Fibroblast of skin of abdomen (primary cell): ENCODE data around the gene POLD2.
A peak's percentile ranks its signal among the peaks of the same experiment; 100 is the strongest.

Experiments
- DNase-seq: peaks from one replicate; pipeline ENCODE4 v3.0.0-alpha.2; 2013

The POLD2 gene

DNA sequence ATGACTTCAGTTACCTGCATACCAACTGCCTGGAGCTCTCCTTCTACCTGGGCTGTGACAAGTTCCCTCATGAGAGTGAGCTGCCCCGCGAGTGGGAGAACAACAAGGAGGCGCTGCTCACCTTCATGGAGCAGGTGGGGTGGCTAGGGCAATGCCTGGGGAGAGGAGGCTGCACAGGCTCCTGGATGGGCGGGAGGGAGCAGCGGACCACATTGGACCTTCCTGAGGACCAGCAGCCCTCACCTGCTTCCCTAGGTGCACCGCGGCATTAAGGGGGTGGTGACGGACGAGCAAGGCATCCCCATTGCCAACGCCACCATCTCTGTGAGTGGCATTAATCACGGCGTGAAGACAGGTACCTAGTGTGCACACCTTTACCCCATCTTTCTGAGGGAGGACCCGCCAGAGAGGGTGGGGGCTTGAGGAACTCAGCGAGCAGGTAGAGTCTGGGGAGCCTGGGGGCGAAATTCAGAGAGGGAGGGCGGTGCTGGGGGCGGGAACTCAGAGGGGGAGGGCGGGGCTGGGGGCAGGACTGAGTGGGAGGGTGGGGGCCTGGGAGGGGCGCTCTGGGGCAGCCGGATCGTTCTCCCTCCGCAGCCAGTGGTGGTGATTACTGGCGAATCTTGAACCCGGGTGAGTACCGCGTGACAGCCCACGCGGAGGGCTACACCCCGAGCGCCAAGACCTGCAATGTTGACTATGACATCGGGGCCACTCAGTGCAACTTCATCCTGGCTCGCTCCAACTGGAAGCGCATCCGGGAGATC is 10.2 kb downstream of the POLD2 start:
- DNase-seq = no peak

DNA sequence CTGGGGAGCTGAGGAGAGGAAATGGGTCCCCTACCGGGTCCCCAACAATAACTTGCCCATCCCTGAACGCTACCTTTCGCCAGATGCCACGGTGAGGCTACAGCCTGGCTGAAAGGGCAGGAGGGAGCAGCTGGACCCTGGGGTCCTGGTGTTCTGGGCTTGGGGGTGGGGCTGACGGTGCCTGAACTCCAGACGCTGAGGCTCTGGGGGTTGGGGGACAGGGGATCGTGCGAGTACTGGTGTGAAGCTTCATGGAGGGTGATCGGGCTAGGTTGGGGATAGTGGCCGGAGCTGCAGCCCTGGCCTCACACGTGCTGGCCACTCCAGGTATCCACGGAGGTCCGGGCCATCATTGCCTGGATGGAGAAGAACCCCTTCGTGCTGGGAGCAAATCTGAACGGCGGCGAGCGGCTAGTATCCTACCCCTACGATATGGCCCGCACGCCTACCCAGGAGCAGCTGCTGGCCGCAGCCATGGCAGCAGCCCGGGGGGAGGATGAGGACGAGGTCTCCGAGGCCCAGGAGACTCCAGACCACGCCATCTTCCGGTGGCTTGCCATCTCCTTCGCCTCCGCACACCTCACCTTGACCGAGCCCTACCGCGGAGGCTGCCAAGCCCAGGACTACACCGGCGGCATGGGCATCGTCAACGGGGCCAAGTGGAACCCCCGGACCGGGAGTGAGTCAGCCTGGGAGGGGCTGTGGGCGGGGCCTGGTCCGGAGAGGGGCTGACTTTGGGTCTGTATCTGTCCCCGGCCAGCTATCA is 10.9 kb downstream of the POLD2 start:
- no peak for DNase-seq

DNA sequence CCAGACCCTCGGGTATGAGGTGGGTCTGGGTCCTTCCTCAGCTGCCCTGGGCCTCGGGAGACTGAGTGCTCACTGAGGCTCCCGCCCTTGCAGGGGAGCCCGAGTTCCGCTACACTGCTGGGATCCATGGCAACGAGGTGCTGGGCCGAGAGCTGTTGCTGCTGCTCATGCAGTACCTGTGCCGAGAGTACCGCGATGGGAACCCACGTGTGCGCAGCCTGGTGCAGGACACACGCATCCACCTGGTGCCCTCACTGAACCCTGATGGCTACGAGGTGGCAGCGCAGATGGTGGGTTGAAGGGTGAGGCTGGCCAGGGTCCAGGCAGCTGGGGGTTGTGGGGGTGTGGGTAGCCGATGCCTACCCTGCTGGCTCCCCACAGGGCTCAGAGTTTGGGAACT is 11.6 kb downstream of the POLD2 start:
- DNase-seq = no peak

DNA sequence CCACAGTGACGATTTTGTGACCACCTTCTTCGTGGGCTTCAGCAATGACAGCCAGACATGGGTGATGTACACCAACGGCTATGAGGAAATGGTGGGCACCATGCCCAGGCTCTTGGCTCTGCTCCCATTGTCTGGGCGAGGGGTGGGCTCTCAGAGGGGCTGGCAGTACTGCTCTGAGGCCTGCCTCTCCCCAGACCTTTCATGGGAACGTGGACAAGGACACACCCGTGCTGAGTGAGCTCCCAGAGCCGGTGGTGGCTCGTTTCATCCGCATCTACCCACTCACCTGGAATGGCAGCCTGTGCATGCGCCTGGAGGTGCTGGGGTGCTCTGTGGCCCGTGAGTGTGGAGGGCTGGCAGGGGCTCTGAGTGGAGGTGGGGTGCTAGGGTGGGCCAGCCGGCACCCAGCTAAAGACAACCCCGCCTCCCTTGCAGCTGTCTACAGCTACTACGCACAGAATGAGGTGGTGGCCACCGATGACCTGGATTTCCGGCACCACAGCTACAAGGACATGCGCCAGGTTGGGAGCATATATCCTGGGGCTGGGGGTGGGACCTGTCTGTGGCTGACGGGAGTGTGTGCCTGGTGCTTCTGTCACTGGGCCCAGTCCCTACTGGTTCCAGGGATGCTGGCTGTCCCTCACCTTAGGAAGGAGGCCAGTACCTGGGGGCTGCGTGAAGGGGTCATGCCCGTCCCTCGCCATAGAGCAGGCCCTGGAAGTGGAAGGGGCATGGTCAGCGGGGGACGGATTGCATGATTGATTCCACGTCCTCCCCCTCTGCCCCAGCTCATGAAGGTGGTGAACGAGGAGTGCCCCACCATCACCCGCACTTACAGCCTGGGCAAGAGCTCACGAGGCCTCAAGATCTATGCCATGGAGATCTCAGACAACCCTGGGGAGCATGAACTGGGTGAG is 12.4 kb downstream of the POLD2 start:
- DNase-seq = no peak

DNA sequence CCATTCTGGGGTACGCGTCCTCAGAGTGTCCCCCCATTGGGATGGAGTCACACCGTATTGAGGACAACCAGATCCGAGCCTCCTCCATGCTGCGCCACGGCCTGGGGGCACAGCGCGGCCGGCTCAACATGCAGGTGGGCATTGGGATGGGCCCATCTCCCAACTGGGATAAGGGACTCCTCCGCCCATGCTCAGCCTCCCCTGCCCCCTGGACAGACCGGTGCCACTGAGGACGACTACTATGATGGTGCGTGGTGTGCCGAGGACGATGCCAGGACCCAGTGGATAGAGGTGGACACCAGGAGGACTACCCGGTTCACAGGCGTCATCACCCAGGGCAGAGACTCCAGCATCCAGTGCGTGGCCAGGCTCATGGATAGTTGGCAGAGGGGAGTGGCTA is 13.4 kb downstream of the POLD2 start:
- no peak for DNase-seq

DNA sequence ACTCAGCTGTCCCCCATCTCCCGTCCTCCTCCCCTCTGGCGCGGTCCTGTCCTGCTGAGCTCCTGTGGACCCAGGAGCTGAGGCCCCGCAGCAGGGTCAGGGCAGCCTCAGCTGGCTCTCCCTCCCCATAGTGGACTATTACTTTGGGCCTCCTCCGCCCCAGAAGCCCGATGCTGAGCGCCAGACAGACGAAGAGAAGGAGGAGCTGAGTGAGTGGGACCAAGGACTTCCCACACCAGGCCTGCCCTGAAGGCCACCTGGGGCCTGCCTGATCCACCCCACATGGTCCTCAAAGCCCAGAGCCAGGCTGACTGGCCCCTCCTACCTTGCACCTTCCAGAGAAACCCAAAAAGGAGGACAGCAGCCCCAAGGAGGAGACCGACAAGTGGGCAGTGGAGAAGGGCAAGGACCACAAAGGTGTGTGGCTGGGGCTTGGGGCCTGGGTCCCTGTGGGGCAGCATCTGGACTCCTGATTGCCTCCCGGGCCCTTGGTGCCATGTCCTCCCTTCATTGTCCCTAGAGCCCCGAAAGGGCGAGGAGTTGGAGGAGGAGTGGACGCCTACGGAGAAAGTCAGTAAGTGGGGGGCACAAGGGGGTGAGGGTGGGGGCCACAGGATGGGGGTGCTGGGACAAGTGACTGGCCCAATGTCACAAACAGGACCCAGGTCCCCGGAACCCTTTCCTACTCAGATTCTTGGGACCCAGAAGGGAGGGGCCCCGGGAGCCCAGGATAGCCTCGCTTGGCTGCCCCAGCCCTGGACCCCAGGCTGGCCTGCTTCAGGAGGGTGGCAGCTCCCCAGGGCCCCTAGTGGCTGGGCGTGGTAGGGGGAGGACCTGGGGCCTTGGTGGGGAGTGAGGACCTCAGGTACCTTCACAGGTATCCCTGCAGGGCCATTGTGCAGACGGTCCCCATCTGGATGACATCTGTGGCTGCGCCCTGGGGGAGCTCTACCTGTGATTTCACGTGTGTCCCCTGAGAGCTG is 14.3 kb downstream of the POLD2 start:
- no peak for DNase-seq

DNA sequence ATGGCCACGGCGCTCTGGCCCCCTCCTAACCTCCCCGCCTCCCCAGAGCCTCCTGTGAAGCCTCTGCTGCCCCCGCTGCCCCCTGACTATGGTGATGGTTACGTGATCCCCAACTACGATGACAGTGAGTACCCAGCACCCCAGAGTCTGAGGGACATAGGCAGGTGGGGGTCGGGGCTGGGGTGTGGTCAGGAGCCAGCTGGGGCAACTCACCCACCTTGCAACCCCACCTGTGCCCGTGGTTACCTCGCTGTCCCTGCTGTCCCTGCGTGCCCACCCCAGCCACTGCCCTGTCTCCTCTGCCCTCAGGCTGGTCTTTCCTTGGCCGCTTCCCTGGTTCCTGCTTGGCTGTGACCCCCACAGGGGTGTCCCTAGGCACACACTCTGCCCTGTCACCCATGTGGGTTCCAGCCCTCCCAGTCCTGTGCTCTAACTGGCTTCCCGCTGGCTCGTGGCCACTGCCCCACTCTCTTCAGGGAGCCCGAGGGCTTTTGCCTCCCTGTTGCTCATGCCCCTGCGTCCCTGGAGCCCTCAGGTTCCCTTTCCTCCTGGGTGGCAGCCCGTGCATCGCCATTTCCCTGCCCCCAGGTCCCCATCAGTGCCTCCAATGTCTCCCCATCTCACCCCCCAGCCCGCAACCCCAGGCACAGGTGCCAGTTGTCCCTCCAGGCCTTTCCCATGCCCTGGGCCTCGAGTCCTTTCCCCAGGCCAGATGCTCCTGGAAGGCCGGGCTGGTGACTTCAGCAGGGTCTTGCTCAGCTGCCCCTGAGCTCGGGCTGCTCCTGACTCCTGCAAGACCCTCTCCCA is 15.2 kb downstream of the POLD2 start:
- DNase-seq = no peak

DNA sequence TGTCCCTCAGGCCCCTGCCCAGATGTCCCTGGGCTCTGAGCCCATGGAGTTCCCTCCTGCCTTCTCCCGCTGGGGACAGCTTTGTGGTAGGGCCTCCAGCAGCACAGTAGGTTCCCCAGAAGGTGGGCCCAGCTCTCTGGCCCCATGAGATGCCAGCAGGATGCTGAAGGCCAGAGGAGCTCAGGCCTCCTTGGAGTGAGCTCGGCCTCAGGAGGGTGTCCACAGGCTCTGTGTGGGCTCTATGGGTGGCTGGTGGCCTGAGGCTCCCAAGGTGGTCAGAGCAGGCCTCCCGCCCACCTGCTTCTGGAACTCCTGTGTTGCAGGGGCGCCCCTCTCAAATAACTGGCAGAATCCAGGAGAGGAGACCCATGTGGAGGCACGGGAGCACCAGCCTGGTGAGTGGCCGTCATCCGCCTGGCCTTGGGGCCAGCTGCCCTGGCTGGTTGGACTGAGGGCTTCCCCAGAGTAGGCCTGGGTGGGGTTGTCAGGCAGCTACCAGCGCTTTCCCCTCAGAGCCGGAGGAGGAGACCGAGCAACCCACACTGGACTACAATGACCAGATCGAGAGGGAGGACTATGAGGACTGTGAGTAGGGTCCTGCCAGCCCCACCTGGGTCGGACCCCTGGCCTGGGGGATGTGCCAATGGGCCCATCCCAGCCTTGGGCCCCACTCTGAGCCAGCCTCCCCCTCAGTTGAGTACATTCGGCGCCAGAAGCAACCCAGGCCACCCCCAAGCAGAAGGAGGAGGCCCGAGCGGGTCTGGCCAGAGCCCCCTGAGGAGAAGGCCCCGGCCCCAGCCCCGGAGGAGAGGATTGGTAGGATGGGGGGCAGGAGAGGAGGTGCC is 16.0 kb downstream of the POLD2 start:
- no peak for DNase-seq

DNA sequence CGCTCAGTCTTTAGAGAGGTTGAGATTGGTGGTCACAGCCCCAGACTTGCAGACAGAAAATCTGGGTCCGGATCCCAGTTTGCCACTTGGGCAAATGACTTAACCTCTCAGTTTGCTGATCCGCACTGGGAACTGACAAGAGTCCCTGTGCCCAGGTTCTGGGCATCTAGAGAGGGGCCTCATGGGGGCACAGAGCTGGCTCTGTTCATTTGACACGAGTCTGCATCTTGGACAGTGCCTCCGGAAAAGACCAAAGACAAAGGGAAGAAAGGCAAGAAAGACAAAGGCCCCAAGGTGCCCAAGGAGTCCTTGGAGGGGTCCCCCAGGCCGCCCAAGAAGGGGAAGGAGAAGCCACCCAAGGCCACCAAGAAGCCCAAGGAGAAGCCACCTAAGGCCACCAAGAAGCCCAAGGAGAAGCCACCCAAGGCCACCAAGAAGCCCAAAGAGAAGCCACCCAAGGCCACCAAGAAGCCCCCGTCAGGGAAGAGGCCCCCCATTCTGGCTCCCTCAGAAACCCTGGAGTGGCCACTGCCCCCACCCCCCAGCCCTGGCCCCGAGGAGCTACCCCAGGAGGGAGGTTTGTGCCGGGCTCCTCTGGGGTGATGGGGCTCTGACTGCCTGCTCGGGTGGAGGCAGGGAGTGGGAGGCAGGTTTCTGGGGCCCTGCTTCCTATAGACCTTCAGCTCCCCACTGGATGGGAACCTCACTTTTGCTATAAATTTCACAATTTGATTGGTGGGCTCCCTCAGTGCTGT is 16.9 kb downstream of the POLD2 start:
- no peak for DNase-seq

DNA sequence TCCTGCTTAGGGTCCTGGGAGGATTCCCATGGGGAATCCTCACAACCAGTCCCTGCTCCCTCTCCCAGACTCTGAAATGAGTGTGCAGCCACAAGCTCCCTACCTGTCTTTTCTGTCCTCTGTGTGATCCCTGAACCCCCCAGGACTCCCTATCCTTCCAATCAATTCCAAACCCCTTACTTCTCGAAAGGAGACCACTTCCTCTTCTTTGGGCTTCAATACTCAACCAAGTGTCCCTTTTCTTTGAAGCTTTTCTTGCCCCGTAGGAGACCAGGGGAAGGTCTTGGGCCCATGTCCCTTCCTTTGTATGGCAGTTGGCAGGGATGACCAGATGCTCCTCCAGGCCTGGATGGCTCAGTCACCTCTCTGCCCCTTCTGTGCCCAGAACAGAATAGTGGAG is 17.5 kb downstream of the POLD2 start:
- no peak for DNase-seq

DNA sequence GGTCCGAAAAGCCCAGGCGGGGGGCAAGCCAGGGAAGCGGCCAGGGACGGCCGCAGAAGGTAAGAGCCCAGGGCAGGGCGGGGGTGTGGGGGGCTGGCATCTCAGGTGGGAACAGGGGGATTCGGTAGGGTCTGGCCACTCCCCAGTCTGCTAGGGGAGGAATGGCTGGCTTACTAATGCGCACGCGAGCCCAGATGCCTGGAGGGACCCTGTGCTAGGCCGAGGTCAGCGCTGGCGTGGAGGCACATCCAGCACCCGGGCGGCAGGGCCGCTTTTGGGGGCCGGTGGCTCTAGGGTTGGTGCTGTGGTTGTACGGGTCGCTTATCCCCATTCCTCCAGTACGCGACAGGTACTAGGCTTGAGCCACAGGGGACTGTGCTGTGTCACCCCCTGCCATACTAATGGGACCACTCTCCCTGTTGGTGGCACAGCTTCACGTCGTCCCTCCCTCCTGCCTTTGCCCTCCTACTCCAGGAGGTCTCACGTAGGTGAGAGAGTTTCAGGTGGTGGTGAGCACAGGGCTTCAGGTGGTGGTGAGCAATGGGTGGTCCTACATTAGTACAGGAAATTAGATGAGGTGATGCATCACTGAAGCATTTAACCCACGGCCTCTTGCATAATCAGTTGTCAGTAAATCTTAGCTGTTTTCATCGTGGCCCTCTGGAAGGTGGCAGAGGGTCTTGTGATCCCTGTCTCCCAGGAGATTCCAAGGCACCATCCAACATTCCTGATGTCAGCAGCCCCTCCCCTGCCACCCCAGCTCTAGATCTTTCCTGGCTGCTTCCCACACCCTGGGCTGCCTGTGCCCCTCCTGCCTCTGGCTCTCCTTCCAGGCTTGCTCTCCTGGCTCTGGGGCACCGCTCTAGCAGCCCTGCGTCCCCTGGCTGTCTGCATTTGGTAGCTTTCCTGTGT is 18.2 kb downstream of the POLD2 start:
- DNase-seq = peak; percentile 73

DNA sequence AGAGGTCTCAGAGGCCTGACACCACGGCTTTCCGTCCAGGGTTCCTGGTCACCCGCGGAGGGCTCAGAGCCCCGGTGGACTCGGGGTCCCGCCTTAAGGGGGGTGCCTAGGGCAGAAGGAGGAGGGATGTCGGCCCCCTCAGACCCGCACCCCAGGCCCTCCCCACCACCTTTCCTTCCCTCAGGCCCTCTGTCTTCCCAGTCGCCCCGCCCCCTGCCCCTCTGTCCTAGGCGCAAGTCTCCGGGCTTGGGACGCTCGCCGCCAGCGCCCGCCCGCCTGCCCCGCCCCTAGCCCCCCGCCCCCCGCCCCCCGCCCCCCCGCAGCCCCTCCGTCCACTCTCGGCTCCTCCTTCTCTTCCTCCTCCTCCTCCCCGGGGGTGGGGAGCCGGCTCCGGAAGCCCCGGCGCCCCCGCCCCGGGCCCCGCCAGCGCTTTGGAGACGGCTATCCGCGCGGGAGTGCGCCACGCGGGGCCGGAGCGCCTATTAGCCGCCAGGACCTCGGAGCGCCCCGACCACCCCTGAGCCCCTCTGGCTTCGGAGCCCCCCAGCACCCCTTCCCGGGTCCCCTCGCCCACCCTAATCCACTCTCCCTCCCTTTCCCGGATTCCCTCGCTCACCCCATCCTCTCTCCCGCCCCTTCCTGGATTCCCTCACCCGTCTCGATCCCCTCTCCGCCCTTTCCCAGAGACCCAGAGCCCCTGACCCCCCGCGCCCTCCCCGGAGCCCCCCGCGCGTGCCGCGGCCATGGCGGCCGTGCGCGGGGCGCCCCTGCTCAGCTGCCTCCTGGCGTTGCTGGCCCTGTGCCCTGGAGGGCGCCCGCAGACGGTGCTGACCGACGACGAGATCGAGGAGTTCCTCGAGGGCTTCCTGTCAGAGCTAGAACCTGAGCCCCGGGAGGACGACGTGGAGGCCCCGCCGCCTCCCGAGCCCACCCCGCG is 19.2 kb downstream of the POLD2 start, which contains the start of gene AEBP1:
AEBP1 (plus strand) TSS at position 423 of the 937 bp plus-strand sequence; CDS start at position 744, 321 bp downstream.
- peak; percentile 36 for DNase-seq

DNA sequence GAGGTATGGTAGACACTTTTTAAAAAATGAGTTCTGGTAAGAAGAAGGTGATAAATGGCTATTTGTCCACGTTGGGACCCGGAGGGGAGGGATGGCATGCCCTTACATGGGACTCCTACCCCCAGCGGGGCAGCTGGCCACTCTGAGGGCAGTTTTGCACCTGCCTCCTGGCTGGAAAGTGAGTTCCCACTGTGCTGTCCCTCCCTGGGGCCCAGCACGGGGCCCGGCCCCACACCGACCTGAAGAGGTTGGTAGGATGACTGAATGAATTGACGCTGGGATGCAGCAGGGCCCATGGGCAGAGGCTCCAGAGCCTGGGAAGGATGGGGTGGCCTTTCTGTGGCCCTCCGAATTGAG is 19.8 kb downstream of the POLD2 start:
- no peak for DNase-seq

DNA sequence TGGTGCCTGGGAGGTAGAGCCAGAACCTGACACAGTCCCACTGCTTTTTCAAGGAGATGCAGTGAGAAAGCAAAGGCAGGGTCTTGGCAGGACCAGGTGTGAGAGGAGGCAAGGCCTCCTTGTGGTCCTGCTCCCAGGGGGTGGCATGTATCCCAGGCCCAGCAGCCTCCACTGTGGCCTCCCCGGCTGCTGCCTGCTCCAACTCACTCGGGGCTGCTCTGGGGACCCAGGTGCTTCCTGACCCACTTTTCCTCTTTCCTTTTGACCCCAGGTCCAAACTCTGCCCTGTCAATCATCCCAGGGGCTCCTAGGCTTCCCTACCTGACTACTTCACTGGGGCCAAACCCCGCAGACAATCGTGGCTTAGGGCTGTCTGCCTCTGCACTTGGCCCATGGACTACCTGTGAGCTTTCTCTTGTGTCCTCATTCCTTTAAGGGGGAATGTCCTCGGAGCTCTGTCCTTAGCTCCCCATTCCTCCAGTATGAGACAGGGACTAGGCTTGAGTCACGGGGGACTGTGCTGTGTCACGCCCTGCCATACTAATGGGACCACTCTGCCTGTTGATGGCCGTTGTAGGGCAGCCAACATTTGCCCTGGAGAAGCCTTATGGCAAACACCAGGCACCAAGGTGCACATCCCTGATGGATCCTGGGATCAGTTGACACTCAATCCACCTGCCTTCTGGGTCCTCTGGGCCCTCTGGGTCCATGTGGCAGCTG is 20.3 kb downstream of the POLD2 start:
- DNase-seq = no peak

DNA sequence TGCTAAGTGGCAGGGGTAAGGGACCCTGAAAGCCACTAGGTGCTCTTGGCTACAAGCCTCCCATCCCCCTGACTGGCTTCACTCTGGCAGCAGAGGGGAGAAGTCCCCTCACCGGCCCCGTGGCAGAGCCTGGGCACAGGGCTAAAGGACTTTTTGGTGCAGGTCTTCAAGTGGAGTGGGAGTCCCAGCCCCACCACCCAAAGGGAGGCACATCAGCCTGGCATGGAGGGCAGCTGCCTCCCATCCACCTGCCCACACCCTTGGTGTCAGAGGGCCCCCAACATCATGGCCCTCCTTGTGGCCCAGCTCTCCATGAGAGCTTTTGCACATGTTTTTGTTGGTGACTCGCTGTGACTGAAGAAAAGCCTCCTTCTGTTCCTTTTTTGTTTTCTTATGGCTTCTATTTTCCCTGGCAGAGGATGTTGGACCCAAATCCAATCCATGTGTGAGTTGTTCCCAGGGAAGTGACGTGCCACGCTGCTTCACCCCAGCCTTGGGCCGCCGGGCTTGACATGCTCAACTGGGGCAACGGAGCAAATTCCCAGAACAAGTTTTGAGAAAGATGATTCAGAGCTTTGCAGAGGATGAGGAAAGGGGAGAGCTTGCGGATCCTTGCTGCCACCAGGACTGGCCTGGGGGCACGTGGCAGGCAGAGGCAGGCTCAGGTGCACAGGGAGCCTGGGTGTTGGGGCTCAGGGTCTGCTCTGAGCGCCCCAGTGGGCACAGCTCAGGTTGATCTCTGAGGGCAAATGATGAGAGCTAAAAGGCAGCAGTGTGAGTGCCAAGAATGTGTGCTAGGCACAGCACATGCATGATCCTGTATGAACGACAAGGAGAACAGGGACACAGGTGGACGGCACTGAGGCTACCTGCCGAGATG is 21.1 kb downstream of the POLD2 start:
- peak; percentile 70 for DNase-seq
